CD14-positive monocyte (primary cell): ENCODE data around the gene PER2. TPM values are rescaled to one million over a fixed set of nuclear protein-coding genes. Genes with fewer than 3 reads are reported as not detected.
A peak's percentile ranks its signal among the peaks of the same experiment; 100 is the strongest.

Source experiments
- DNase-seq, 3 donors: peaks; one replicate each; pipeline ENCODE4 v3.0.0-alpha.2; 2011 to 2022
- H2AFZ ChIP-seq: 2 replicates; pipeline ENCODE4 v1.6.0; 2012; ENCODE audit warnings: mild to moderate bottlenecking, low read depth, low read length, inconsistent platforms; ENCODE audit not compliant: insufficient read depth, poor library complexity, severe bottlenecking
- H3K27ac ChIP-seq, 2 donors: 1 replicate in 1 of 2; 2 replicates in 1 of 2; pipeline ENCODE4 v1.5.1; 2012 to 2013; ENCODE audit warnings: low read length in 2 of 2, control low read depth in 1 of 2, inconsistent platforms in 1 of 2, low read depth in 1 of 2, mild to moderate bottlenecking in 1 of 2
- H3K27me3 ChIP-seq, 2 donors: one replicate each; pipeline versions ENCODE4 v1.6.0 to v1.6.1; 2011 to 2013; ENCODE audit warnings: low read length in 2 of 2; ENCODE audit not compliant: control insufficient read depth in 2 of 2, insufficient read depth in 2 of 2
- H3K36me3 ChIP-seq, 2 donors: replicated peaks in 1 of 2; 1 replicate in 1 of 2; 2 replicates in 1 of 2; pipeline versions ENCODE4 v1.5.1 to v1.6.1; 2012 to 2013; ENCODE audit warnings: low read length in 2 of 2, control low read depth in 1 of 2, inconsistent platforms in 1 of 2, mild to moderate bottlenecking in 1 of 2; ENCODE audit not compliant: insufficient read depth in 2 of 2, control insufficient read depth in 1 of 2
- H3K4me1 ChIP-seq, 2 donors: 1 replicate in 1 of 2; 2 replicates in 1 of 2; pipeline versions ENCODE4 v1.5.1 to v1.6.1; 2012 to 2013; ENCODE audit warnings: low read length in 2 of 2, control low read depth in 1 of 2, inconsistent platforms in 1 of 2, mild to moderate bottlenecking in 1 of 2, moderate library complexity in 1 of 2; ENCODE audit not compliant: insufficient read depth in 2 of 2, control insufficient read depth in 1 of 2
- H3K4me2 ChIP-seq: replicated peaks from 2 replicates; pipeline ENCODE3; 2012; ENCODE audit warnings: low read length, moderate library complexity, mild to moderate bottlenecking; ENCODE audit not compliant: poor library complexity, severe bottlenecking; ENCODE audit errors: extremely low read depth
- H3K4me3 ChIP-seq, 3 experiments: fragments of 200-600 bp in 1 of 3; sonication (generic) in 1 of 3; replicated peaks in 1 of 3; 1 replicate in 2 of 3; 2 replicates in 1 of 3; pipeline ENCODE4 v1.5.1; 2011 to 2013; ENCODE audit warnings: low read length in 3 of 3, mild to moderate bottlenecking in 3 of 3, control low read depth in 2 of 3, low read depth in 2 of 3, inconsistent platforms in 1 of 3, moderate library complexity in 1 of 3
- H3K79me2 ChIP-seq: 2 replicates; pipeline ENCODE4 v1.6.0; 2012; ENCODE audit warnings: mild to moderate bottlenecking, control low read depth, inconsistent platforms, low read length, moderate library complexity; ENCODE audit not compliant: insufficient read depth
- H3K9ac ChIP-seq: 2 replicates; pipeline ENCODE4 v1.6.0; 2017; ENCODE audit warnings: low read length, mild to moderate bottlenecking; ENCODE audit not compliant: insufficient read depth, poor library complexity, severe bottlenecking
- H3K9me3 ChIP-seq, 2 donors: replicated peaks in 1 of 2; 1 replicate in 1 of 2; 2 replicates in 1 of 2; pipeline versions ENCODE4 v1.5.1 to v1.6.1; 2012 to 2013; ENCODE audit warnings: low read length in 2 of 2, control low read depth in 1 of 2; ENCODE audit not compliant: control insufficient read depth in 1 of 2, insufficient read depth in 1 of 2
- H4K20me1 ChIP-seq: 2 replicates; pipeline ENCODE4 v1.6.0; 2012; ENCODE audit warnings: mild to moderate bottlenecking, low read length, control low read depth, moderate library complexity; ENCODE audit not compliant: insufficient read depth
- H3K27ac Mint-ChIP-seq, 7 donors: one replicate each; pipeline ENCODE4 v1.8.0; 2020; ENCODE audit warnings: mild to moderate bottlenecking in 7 of 7, mixed read lengths in 7 of 7, moderate library complexity in 6 of 7, inconsistent platforms in 2 of 7
- H3K27me3 Mint-ChIP-seq, 3 donors: one replicate each; pipeline ENCODE4 v1.8.0; 2021 to 2022; ENCODE audit warnings: low read depth in 3 of 3, mild to moderate bottlenecking in 3 of 3, mixed read lengths in 3 of 3, moderate library complexity in 3 of 3, inconsistent platforms in 1 of 3
- H3K36me3 Mint-ChIP-seq, 2 donors: one replicate each; pipeline ENCODE4 v1.8.0; 2020; ENCODE audit warnings: mixed read lengths in 2 of 2, inconsistent platforms in 1 of 2, mild to moderate bottlenecking in 1 of 2
- H3K4me1 Mint-ChIP-seq: one replicate; pipeline ENCODE4 v1.8.0; 2020; ENCODE audit warnings: mild to moderate bottlenecking, mixed read lengths
- H3K4me3 Mint-ChIP-seq, 2 donors: one replicate each; pipeline ENCODE4 v1.8.0; 2020; ENCODE audit warnings: mild to moderate bottlenecking in 2 of 2, mixed read lengths in 2 of 2, moderate library complexity in 1 of 2
- H3K9me3 Mint-ChIP-seq, 7 donors: one replicate each; pipeline ENCODE4 v1.8.0; 2020 to 2022; ENCODE audit warnings: mixed read lengths in 7 of 7, mild to moderate bottlenecking in 6 of 7, moderate library complexity in 6 of 7, inconsistent platforms in 2 of 7
- CTCF ChIP-seq: fragments of 200-600 bp; IDR thresholded peaks from one replicate; pipeline ENCODE4 v1.8.0; 2022; ENCODE audit warnings: antibody characterized with exemption, mild to moderate bottlenecking
- WGBS: methylation state at CpG from one replicate; pipeline ENCODE4 v1.1.5; 2013; ENCODE audit warnings: missing lambda C conversion rate; ENCODE audit not compliant: insufficient coverage; 5-methylcytosine and 5-hydroxymethylcytosine counted together
- intact Hi-C, 2 donors: fragments of 100-400 bp; cut with micrococcal nuclease; formaldehyde crosslinking; loops; one replicate each; pipeline versions ENCODE4 v1.15.0 to v1.15.1; 2023
- polyA plus RNA-seq, 3 donors: library from polyadenylated mRNA; depleted of rRNA in 1 of 3; unstranded in 2 of 3; stranded (reverse) in 1 of 3; fragments of 300-500 nt in 2 of 3; fragments of >200 nt in 1 of 3; fragmentation: Illumina TruSeq in 2 of 3; gene quantifications; 1 replicate in 2 of 3; 2 replicates in 1 of 3; pipeline ENCODE4 v1.2.3, GENCODE V29; 2012 to 2021

The PER2 gene
- polyA plus RNA-seq, 3 donors, result 1.6 to 5.6 (median 3.1) TPM

DNA sequence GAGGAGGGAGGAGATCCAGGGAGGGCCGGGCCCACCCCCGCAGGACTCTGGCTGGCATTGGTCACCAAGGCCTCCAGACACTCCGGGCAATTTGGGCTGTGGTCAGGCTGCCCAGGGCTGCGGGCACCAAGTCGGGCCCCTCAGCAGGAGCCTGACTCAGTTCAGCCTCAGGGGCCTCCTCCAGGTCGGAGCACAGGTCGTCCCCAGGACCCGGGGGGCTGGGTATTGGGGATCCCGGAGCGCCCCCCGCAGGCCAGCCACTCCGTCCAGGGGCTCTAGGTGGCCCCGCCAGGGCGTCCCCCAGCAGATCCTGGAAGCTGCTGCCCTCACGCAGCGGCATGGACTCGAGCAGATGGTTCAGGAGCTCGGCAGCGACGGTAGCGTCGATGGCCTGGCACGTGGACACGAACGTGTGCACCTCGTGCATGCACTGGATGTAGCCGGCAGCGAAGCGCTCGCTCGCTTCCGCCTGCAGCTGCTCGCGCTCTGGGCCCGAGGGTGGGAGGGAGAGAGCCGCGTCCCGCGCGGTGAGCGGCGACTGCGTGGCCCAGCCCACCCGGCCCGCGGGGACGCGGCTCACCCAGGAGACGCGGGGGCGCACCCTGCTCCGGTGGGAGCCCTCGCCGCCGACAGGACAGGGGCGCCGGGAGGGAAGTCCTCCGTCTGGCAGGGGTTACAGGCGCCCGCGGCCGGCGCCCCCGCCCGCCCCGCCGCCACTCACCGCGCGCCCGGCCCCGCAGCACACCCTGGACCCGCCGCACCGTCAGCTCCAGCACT, 49.5 kb downstream of the PER2 start:
- Mint-ChIP-seq H3K4me3 (peak overlapping the region; percentile 65 to 80), H3K27me3 (peaks cover 57 to 79% (median 58%) of the 10 kb centered on the region in 3 donors), H3K4me1 (peaks cover 26% of the 10 kb centered on the region), H3K36me3 (peaks cover 3 to 11% of the 10 kb centered on the region in 2 donors), H3K9me3 (peaks cover 0 to 17% (median 9%) of the 10 kb centered on the region in 7 donors), H3K27ac (no peak overlapping the region)
- Histone ChIP-seq H3K4me1 (peaks cover 27 to 38% of the 10 kb centered on the region in 2 donors), H3K9ac (no peak overlapping the region), H3K4me3 (peak overlapping the region in 1 of 3 experiments; percentile 74), H3K36me3 (peaks cover 0 to under 1% of the 10 kb centered on the region in 2 donors), H3K27ac (no peak overlapping the region), H3K27me3 (peaks cover 30 to 66% of the 10 kb centered on the region in 2 donors), H4K20me1 (no peaks in the 10 kb centered on the region), H3K79me2 (no peaks in the 10 kb centered on the region), H3K4me2 (peak overlapping the region; percentile 84), H3K9me3 (peaks cover 8 to 12% of the 10 kb centered on the region in 2 donors), H2AFZ (peak overlapping the region; percentile 53)
- DNase-seq, result peak; percentile 38 to 44 (median 39)
- TF ChIP-seq CTCF, result no peak
- 20% methylated on average over 74 of the region's 75 CpGs for WGBS
- intact Hi-C loops, result loop anchor here (5.0 to 10.0 kb wide), 2 partner anchors 37 to 274 kb away; partner anchors contain the start of genes ILKAP (in 1 of the 2) and UBE2F (in 1 of the 2)

GRCh38 chr2:238238311-238238765, 50.1 kb downstream of the PER2 start:
- Mint-ChIP-seq H3K9me3 (peaks cover 2 to 17% (median 11%) of the 10 kb centered on the region in 7 donors), H3K4me3 (peak overlapping the region; percentile 47 to 78), H3K36me3 (peaks cover 0 to 8% of the 10 kb centered on the region in 2 donors), H3K27me3 (peaks cover 58 to 82% (median 63%) of the 10 kb centered on the region in 3 donors), H3K4me1 (peaks cover 26% of the 10 kb centered on the region), H3K27ac (no peak overlapping the region)
- Histone ChIP-seq H3K9ac (no peak overlapping the region), H3K36me3 (no peaks in the 10 kb centered on the region), H2AFZ (no peak overlapping the region), H3K79me2 (no peaks in the 10 kb centered on the region), H3K4me3 (no peak overlapping the region), H3K27ac (no peak overlapping the region), H3K9me3 (peaks cover 8 to 12% of the 10 kb centered on the region in 2 donors), H4K20me1 (no peaks in the 10 kb centered on the region), H3K4me1 (peaks cover 27 to 38% of the 10 kb centered on the region in 2 donors), H3K4me2 (no peak overlapping the region), H3K27me3 (peaks cover 30 to 66% of the 10 kb centered on the region in 2 donors)
- intact Hi-C loops, result loop anchor here (5.0 to 10.0 kb wide), 2 partner anchors 36 to 274 kb away; partner anchors contain the start of genes ILKAP (in 1 of the 2) and UBE2F (in 1 of the 2)
- no peak for TF ChIP-seq CTCF
- 90% methylated on average over 2 of the region's 5 CpGs for WGBS
- no peak for DNase-seq
